H1 (cell line): ENCODE data around the gene SIGLEC7. TPM values are rescaled to one million over a fixed set of nuclear protein-coding genes. Genes with fewer than 3 reads are reported as not detected.
A peak's percentile ranks its signal among the peaks of the same experiment; 100 is the strongest.

Experiments used
- CTCF ChIA-PET: fragments of 300-600 bp; sonication (Branson Sonifier 250); formaldehyde crosslinking; loops from one replicate; lab custom pipeline; 2021; ENCODE audit not compliant: partially characterized antibody; lab: Charles Lee
- POLR2A ChIA-PET: fragments of 300-600 bp; sonication (Branson Sonifier 250); formaldehyde crosslinking; loops from one replicate; lab custom pipeline; 2021; ENCODE audit warnings: inconsistent platforms; ENCODE audit not compliant: partially characterized antibody; lab: Charles Lee
- DNase-seq, 2 experiments: peaks; one replicate each; pipeline versions ENCODE4 v3.0.0 to v3.0.0-alpha.2; 2010 to 2022; ENCODE audit warnings: low spot score in 2 of 2, low read depth in 1 of 2, mixed read lengths in 1 of 2
- FAIRE-seq: peaks from 2 replicates; lab custom pipeline; 2011; peaks lifted over from hg19 to GRCh38; lab: Jason Lieb, UNC
- H2AFZ ChIP-seq: 2 replicates; pipeline ENCODE4 v1.8.1; 2012; ENCODE audit warnings: low read length, inconsistent platforms
- H2AK5ac ChIP-seq: 2 replicates; pipeline ENCODE4 v1.6.1; 2013; ENCODE audit warnings: low read depth, low read length
- H2BK120ac ChIP-seq: replicated peaks from 2 replicates; pipeline ENCODE3; 2013; ENCODE audit warnings: low read depth, low read length, inconsistent platforms
- H2BK12ac ChIP-seq: 2 replicates; pipeline ENCODE4 v1.6.1; 2013; ENCODE audit warnings: low read depth, low read length
- H2BK15ac ChIP-seq: 2 replicates; pipeline ENCODE4 v1.6.1; 2013; ENCODE audit warnings: low read length
- H2BK20ac ChIP-seq: 2 replicates; pipeline ENCODE4 v1.6.1; 2013; ENCODE audit warnings: low read length
- H2BK5ac ChIP-seq: 2 replicates; pipeline ENCODE4 v1.6.1; 2013; ENCODE audit warnings: low read depth, low read length
- H3K14ac ChIP-seq: 2 replicates; pipeline ENCODE4 v1.6.1; 2013; ENCODE audit warnings: inconsistent platforms; ENCODE audit not compliant: insufficient read length
- H3K18ac ChIP-seq: 2 replicates; pipeline ENCODE4 v1.6.1; 2013; ENCODE audit warnings: low read length; ENCODE audit errors: extremely low read depth
- H3K23ac ChIP-seq: 2 replicates; pipeline ENCODE4 v1.6.1; 2013; ENCODE audit warnings: inconsistent platforms; ENCODE audit not compliant: insufficient read length
- H3K23me2 ChIP-seq: 2 replicates; pipeline ENCODE4 v1.6.1; 2013; ENCODE audit warnings: low read depth, low read length
- H3K27ac ChIP-seq: 2 replicates; pipeline ENCODE4 v1.6.1; 2011; ENCODE audit warnings: low read depth, low read length, inconsistent platforms
- H3K27me3 ChIP-seq, 4 experiments: replicated peaks in 1 of 4; 1 replicate in 1 of 4; 2 replicates in 3 of 4; pipeline versions ENCODE4 v1.6.1 to v1.8.1; 2011 to 2013; ENCODE audit warnings: low read length in 3 of 4, mild to moderate bottlenecking in 3 of 4, inconsistent platforms in 2 of 4, mixed read lengths in 2 of 4, moderate library complexity in 1 of 4; ENCODE audit not compliant: control insufficient read depth in 3 of 4, insufficient read depth in 3 of 4; ENCODE audit errors: extremely low read depth in 1 of 4
- H3K36me3 ChIP-seq, 4 experiments: 2 replicates each; pipeline versions ENCODE4 v1.6.1 to v1.8.1; 2011 to 2013; ENCODE audit warnings: mild to moderate bottlenecking in 4 of 4, low read length in 3 of 4, moderate library complexity in 2 of 4, control low read depth in 1 of 4, inconsistent platforms in 1 of 4; ENCODE audit not compliant: insufficient read depth in 4 of 4, control insufficient read depth in 2 of 4
- H3K4ac ChIP-seq: replicated peaks from 2 replicates; pipeline ENCODE3; 2013; ENCODE audit warnings: low read length, low read depth, mixed read lengths, inconsistent platforms; ENCODE audit not compliant: insufficient read length
- H3K4me1 ChIP-seq, 4 experiments: replicated peaks in 1 of 4; 1 replicate in 1 of 4; 2 replicates in 3 of 4; pipeline versions ENCODE4 v1.6.1 to v1.8.1; 2011 to 2013; ENCODE audit warnings: low read length in 3 of 4, inconsistent platforms in 2 of 4, mixed read lengths in 1 of 4; ENCODE audit not compliant: insufficient read depth in 4 of 4, control insufficient read depth in 3 of 4
- H3K4me2 ChIP-seq, 2 experiments: 2 replicates each; pipeline versions ENCODE4 v1.6.1 to v1.8.1; 2011 to 2013; ENCODE audit warnings: low read depth in 2 of 2, low read length in 2 of 2, control low read depth in 1 of 2, inconsistent platforms in 1 of 2, mild to moderate bottlenecking in 1 of 2; ENCODE audit not compliant: insufficient read depth in 1 of 2
- H3K4me3 ChIP-seq, 4 experiments: fragments of 200-600, 300-600 bp in 1 of 4; sonication (generic), shearing (Covaris generic), sonication (Bioruptor Twin) in 1 of 4; 2 replicates each; pipeline versions ENCODE4 v1.5.1 to v1.8.1; 2011 to 2016; ENCODE audit warnings: low read length in 4 of 4, low read depth in 3 of 4, control low read depth in 2 of 4, inconsistent platforms in 2 of 4, mild to moderate bottlenecking in 2 of 4, mixed read lengths in 1 of 4, moderate library complexity in 1 of 4; ENCODE audit not compliant: insufficient read depth in 2 of 4; ENCODE audit errors: extremely low read depth in 1 of 4
- H3K56ac ChIP-seq: replicated peaks from 2 replicates; pipeline ENCODE3; 2013; ENCODE audit warnings: low read depth, mild to moderate bottlenecking, mixed read lengths, low read length, inconsistent platforms; ENCODE audit not compliant: insufficient read length
- H3K79me1 ChIP-seq: 2 replicates; pipeline ENCODE4 v1.6.1; 2013; ENCODE audit warnings: low read depth, low read length, control low read depth
- H3K79me2 ChIP-seq, 2 experiments: 2 replicates each; pipeline versions ENCODE4 v1.6.1 to v1.8.1; 2012 to 2013; ENCODE audit warnings: low read length in 2 of 2, mild to moderate bottlenecking in 2 of 2, inconsistent platforms in 1 of 2; ENCODE audit not compliant: insufficient read depth in 2 of 2, control insufficient read depth in 1 of 2
- H3K9ac ChIP-seq, 4 experiments: replicated peaks in 1 of 4; 1 replicate in 1 of 4; 2 replicates in 3 of 4; pipeline versions ENCODE4 v1.6.1 to v1.8.1; 2011 to 2013; ENCODE audit warnings: low read depth in 3 of 4, low read length in 3 of 4, control low read depth in 2 of 4, mild to moderate bottlenecking in 2 of 4, moderate library complexity in 2 of 4, inconsistent platforms in 1 of 4; ENCODE audit errors: extremely low read depth in 1 of 4
- H3K9me3 ChIP-seq, 2 experiments: 2 replicates each; pipeline versions ENCODE4 v1.6.1 to v1.8.1; 2012 to 2013; ENCODE audit warnings: mild to moderate bottlenecking in 2 of 2, moderate library complexity in 2 of 2, control low read depth in 1 of 2, inconsistent platforms in 1 of 2, low read depth in 1 of 2, low read length in 1 of 2, mixed read lengths in 1 of 2; ENCODE audit not compliant: insufficient read depth in 2 of 2
- H4K20me1 ChIP-seq, 2 experiments: replicated peaks in 1 of 2; 2 replicates each; pipeline versions ENCODE3 to v1.8.1; 2011 to 2013; ENCODE audit warnings: inconsistent platforms in 2 of 2, low read length in 2 of 2, mild to moderate bottlenecking in 1 of 2; ENCODE audit not compliant: insufficient read depth in 2 of 2, control insufficient read depth in 1 of 2
- H4K5ac ChIP-seq: 2 replicates; pipeline ENCODE4 v1.6.1; 2013; ENCODE audit warnings: low read length, low read depth, mixed read lengths, inconsistent platforms; ENCODE audit not compliant: insufficient read length
- H4K8ac ChIP-seq: 2 replicates; pipeline ENCODE4 v1.8.0; 2013; ENCODE audit warnings: mild to moderate bottlenecking, moderate library complexity, low read length, inconsistent platforms; ENCODE audit not compliant: insufficient read depth; ENCODE audit errors: extremely low read depth
- H4K91ac ChIP-seq: replicated peaks from 2 replicates; pipeline ENCODE3; 2013; ENCODE audit warnings: low read length, mixed read lengths, inconsistent platforms; ENCODE audit not compliant: insufficient read length
- CBX8 ChIP-seq: fragments of 300-800, 300-1000 bp; sonication (generic); IDR thresholded peaks from 2 replicates; pipeline ENCODE4 v1.7.1; 2016; ENCODE audit warnings: low read depth, low read length, borderline replicate concordance
- EP300 ChIP-seq, 2 experiments: IDR thresholded peaks; 1 replicate in 1 of 2; 2 replicates in 1 of 2; pipeline ENCODE4 v1.6.1; 2011 to 2012; ENCODE audit warnings: low read depth in 2 of 2, low read length in 2 of 2, mild to moderate bottlenecking in 2 of 2, borderline replicate concordance in 1 of 2, inconsistent platforms in 1 of 2, moderate library complexity in 1 of 2
- EZH2 ChIP-seq: fragments of 200-600 bp; sonication (generic); IDR thresholded peaks from 2 replicates; pipeline ENCODE4 v1.7.1; 2012; ENCODE audit warnings: low read depth, mild to moderate bottlenecking, moderate library complexity, low read length, inconsistent platforms; ENCODE audit not compliant: severe bottlenecking
- HDAC2 ChIP-seq, 2 experiments: fragments of 300-600 bp in 1 of 2; sonication (generic) in 1 of 2; IDR thresholded peaks; 2 replicates each; pipeline ENCODE4 v1.6.1; 2011 to 2012; ENCODE audit warnings: low read depth in 2 of 2, low read length in 2 of 2, mild to moderate bottlenecking in 2 of 2, moderate library complexity in 2 of 2, borderline replicate concordance in 1 of 2, inconsistent platforms in 1 of 2
- POLR2A ChIP-seq, 2 experiments: IDR thresholded peaks; 1 replicate in 1 of 2; 2 replicates in 1 of 2; pipeline ENCODE4 v1.6.1; 2011; ENCODE audit warnings: low read depth in 2 of 2, low read length in 2 of 2, mild to moderate bottlenecking in 2 of 2; ENCODE audit errors: control extremely low read depth in 1 of 2
- POU5F1 ChIP-seq: IDR thresholded peaks from 2 replicates; pipeline ENCODE4 v1.6.1; 2011; ENCODE audit warnings: low read depth, mild to moderate bottlenecking, low read length, moderate library complexity
- RAD21 ChIP-seq, 2 experiments: IDR thresholded peaks in 1 of 2; conservative IDR thresholded peaks in 1 of 2; 2 replicates each; pipeline ENCODE4 v1.6.1; 2011; ENCODE audit warnings: low read depth in 2 of 2, low read length in 2 of 2, improper control_type of control experiment in 1 of 2, inconsistent platforms in 1 of 2, mild to moderate bottlenecking in 1 of 2, moderate library complexity in 1 of 2
- SP4 ChIP-seq: IDR thresholded peaks from 2 replicates; pipeline ENCODE4 v1.6.1; 2012; ENCODE audit warnings: low read length, inconsistent platforms
- WGBS, 2 experiments: shearing (Covaris generic) in 1 of 2; methylation state at CpG; one replicate each; pipeline versions ENCODE4 v1.1.6 to v1.1.7; 2013 to 2015; ENCODE audit warnings: low lambda C conversion rate in 2 of 2, mixed read lengths in 2 of 2, inconsistent platforms in 1 of 2, low coverage in 1 of 2, missing lambda C conversion rate in 1 of 2; ENCODE audit not compliant: insufficient replicate concordance in 2 of 2, insufficient coverage in 1 of 2, insufficient read length in 1 of 2; ENCODE audit errors: extremely low coverage in 1 of 2, missing lambda C conversion rate in 1 of 2; 5-methylcytosine and 5-hydroxymethylcytosine counted together
- polyA plus RNA-seq, 7 experiments: library from polyadenylated mRNA; depleted of rRNA in 3 of 7; stranded (reverse) in 5 of 7; unstranded in 2 of 7; fragments of >200 nt in 5 of 7; fragments of 200-250 nt in 2 of 7; gene quantifications; 1 replicate in 5 of 7; 2 replicates in 1 of 7; 4 replicates in 1 of 7; pipeline versions ENCODE4 v1.2.1 to v1.2.3, GENCODE V29; 2011 to 2013; ENCODE audit warnings: missing spikeins in 2 of 7, mixed read lengths in 2 of 7
- total RNA-seq: library from RNA; stranded (reverse); fragmentation: NEBNext Ultra II Directional; extraction: Animal tissue kit (Norgen Biotek cat#: 25700); gene quantifications from 2 replicates; pipeline ENCODE4 v1.2.1, GENCODE V29; 2021
- TF ChIP-seq, protein P1 (sequence below), 3 experiments: IDR thresholded peaks; 1 replicate in 2 of 3; 2 replicates in 1 of 3; pipeline versions ENCODE4 v1.5.1 to v1.6.1; 2011; ENCODE audit warnings: low read length in 3 of 3, mild to moderate bottlenecking in 3 of 3, inconsistent platforms in 2 of 3, low read depth in 1 of 3, moderate library complexity in 1 of 3; ENCODE audit not compliant: insufficient read depth in 1 of 3; ENCODE audit errors: control extremely low read depth in 1 of 3

The SIGLEC7 gene
- total and polyA plus RNA-seq, 2 of the 8 experiments (the other 6 are each of a cell fraction or from before 2014, with no cell fraction given), result not detected

DNA sequence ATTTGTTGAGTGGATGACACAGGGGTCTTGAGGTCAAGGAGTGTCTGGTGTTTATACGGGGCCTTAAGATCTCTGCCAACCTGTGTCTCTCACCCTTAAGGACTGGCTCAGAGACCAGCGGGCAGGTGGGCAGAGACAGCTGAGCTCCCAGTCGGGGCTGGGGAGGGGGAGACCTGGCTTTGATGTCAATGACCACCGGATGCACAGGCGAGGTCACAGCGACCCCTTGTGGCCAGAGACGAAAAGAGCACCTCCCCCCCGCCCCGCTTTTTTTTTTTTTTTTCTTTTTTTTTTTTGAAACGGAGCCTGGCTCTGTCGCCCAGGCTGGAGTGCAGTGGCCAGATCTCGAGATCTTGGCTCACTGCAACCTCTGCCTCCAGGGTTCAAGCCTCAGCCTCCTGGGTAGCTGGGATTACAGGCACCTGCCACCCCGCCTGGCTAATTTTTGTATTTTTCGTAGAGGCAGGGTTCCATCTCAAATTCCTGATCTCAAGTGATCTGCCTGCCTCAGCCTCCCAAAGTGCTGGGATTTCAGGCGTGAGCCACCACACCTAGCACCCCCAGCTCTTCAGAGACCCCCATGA is 47.3 kb upstream of the SIGLEC7 start:
- Histone ChIP-seq H4K8ac (no peak overlapping the region), H3K4me2 (no peak overlapping the region), H3K27me3 (no peaks in the 10 kb centered on the region; a peak in 1 of 7 replicates), H3K9ac (no peak overlapping the region), H3K14ac (no peak overlapping the region), H4K5ac (no peak overlapping the region), H3K4me1 (peaks cover 0 to 6% (median 2%) of the 10 kb centered on the region in 4 experiments; a peak in 5 of 7 replicates), H3K79me1 (no peaks in the 10 kb centered on the region; the same call in 1 of the 2 replicates), H2AK5ac (no peak overlapping the region), H4K20me1 (peaks cover 0 to 3% of the 10 kb centered on the region in 2 experiments), H3K79me2 (no peaks in the 10 kb centered on the region), H3K9me3 (no peaks in the 10 kb centered on the region), H3K18ac (no peak overlapping the region), H2BK20ac (no peak overlapping the region; the same call in 1 of the 2 replicates), H2BK12ac (no peak overlapping the region), H3K27ac (no peak overlapping the region), H3K36me3 (no peaks in the 10 kb centered on the region), H2BK120ac (no peak overlapping the region), H4K91ac (no peak overlapping the region), H3K23ac (no peak overlapping the region), H2BK5ac (no peak overlapping the region), H2AFZ (no peak overlapping the region), H3K23me2 (no peaks in the 10 kb centered on the region), H2BK15ac (no peak overlapping the region), H3K4me3 (no peak overlapping the region), H3K4ac (no peak overlapping the region), H3K56ac (no peak overlapping the region)
- ChIA-PET CTCF (interaction anchor here (0.6 to 8.3 kb wide), 31 partner anchors 9 to 1029 kb away, joined by 3 to 269 read pairs (median 5); partner anchors contain the start of genes KLK10, KLK11, KLK13 and KLK4), POLR2A (interaction anchor here (0.6 to 1.4 kb wide), 3 partner anchors 73 to 299 kb away, joined by 3 to 4 read pairs (median 3); no protein-coding TSS in a partner anchor)
- FAIRE-seq (no peak), DNase-seq (peak in 1 of 2 experiments; percentile 83)
- 49% methylated on average over 6 of the region's 15 CpGs; no CpG with 5 or more reads in 1 of the 2 experiments for WGBS, 2 experiments
- TF ChIP-seq POLR2A (IDR thresholded peaks at IDR 0.05; ENCODE audit: control extremely low read depth in 1 of 2, low read depth in 2 of 2, low read length in 2 of 2) (no peak), SP4 (no peak), POU5F1 (no peak), CBX8 (no peak), EP300 (IDR thresholded peaks at IDR 0.05; ENCODE audit: borderline replicate concordance in 1 of 2, low read depth in 2 of 2, low read length in 2 of 2) (no peak), EZH2 (no peak), HDAC2 (IDR thresholded peaks at IDR 0.05; ENCODE audit: borderline replicate concordance in 1 of 2, low read depth in 2 of 2, low read length in 2 of 2) (no peak), RAD21 (IDR thresholded peaks at IDR 0.05 in 1 of 2, conservative IDR thresholded peaks at IDR 0.05 in 1 of 2; ENCODE audit: low read depth in 2 of 2, low read length in 2 of 2) (peak; percentile 89 to 91)
- TF ChIP-seq, protein P1, sequence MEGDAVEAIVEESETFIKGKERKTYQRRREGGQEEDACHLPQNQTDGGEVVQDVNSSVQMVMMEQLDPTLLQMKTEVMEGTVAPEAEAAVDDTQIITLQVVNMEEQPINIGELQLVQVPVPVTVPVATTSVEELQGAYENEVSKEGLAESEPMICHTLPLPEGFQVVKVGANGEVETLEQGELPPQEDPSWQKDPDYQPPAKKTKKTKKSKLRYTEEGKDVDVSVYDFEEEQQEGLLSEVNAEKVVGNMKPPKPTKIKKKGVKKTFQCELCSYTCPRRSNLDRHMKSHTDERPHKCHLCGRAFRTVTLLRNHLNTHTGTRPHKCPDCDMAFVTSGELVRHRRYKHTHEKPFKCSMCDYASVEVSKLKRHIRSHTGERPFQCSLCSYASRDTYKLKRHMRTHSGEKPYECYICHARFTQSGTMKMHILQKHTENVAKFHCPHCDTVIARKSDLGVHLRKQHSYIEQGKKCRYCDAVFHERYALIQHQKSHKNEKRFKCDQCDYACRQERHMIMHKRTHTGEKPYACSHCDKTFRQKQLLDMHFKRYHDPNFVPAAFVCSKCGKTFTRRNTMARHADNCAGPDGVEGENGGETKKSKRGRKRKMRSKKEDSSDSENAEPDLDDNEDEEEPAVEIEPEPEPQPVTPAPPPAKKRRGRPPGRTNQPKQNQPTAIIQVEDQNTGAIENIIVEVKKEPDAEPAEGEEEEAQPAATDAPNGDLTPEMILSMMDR (IDR thresholded peaks at IDR 0.05; ENCODE audit: control extremely low read depth in 1 of 3, insufficient read depth in 1 of 3, low read depth in 1 of 3, low read length in 3 of 3), result peak; percentile 65 to 86 (median 77)
